B cell (primary cell): ENCODE results near the gene HPD. TPM values are rescaled to one million over a fixed set of nuclear protein-coding genes. Genes with fewer than 3 reads are reported as not detected.
A peak's percentile ranks its signal among the peaks of the same experiment; 100 is the strongest.

Experiments
- ATAC-seq: fragments of 200-7000 bp; cut with Tn5 transposase; one replicate; pipeline ENCODE4 v1.10.0; 2021; ENCODE audit warnings: low read depth, mild to moderate bottlenecking, moderate number of reproducible peaks, moderate library complexity
- CTCF ChIA-PET: fragments of 350-600 bp; sonication (Branson Sonifier 250); formaldehyde crosslinking; loops from one replicate; lab custom pipeline; 2021; ENCODE audit warnings: antibody characterized with exemption, inconsistent platforms; lab: Charles Lee
- POLR2A ChIA-PET: fragments of 350-600 bp; sonication (Branson Sonifier 250); formaldehyde crosslinking; loops from one replicate; lab custom pipeline; 2021; ENCODE audit warnings: antibody characterized with exemption; lab: Charles Lee
- DNase-seq: peaks from one replicate; pipeline ENCODE4 v3.0.0; 2013
- H2AFZ ChIP-seq: 2 replicates; pipeline ENCODE4 v1.6.1; 2012; ENCODE audit warnings: mild to moderate bottlenecking, low read depth, low read length; ENCODE audit not compliant: insufficient read depth, poor library complexity, severe bottlenecking
- H3K27ac ChIP-seq, 2 donors: 1 replicate in 1 of 2; 2 replicates in 1 of 2; pipeline ENCODE4 v1.5.1; 2012 to 2013; ENCODE audit warnings: low read length in 2 of 2, mild to moderate bottlenecking in 2 of 2, moderate library complexity in 1 of 2
- H3K27me3 ChIP-seq, 4 experiments: fragments of 200-600 bp in 1 of 4; sonication (generic) in 1 of 4; replicated peaks in 1 of 4; 1 replicate in 2 of 4; 2 replicates in 2 of 4; pipeline versions ENCODE4 v1.6.1 to v1.7.0; 2013 to 2016; ENCODE audit warnings: low read length in 3 of 4, mild to moderate bottlenecking in 2 of 4, mixed read lengths in 1 of 4, moderate library complexity in 1 of 4; ENCODE audit not compliant: insufficient read depth in 4 of 4, control insufficient read depth in 3 of 4; ENCODE audit errors: control extremely low read depth in 1 of 4
- H3K36me3 ChIP-seq, 2 experiments: replicated peaks in 1 of 2; 1 replicate in 1 of 2; 2 replicates in 1 of 2; pipeline versions ENCODE4 v1.6.1 to v1.7.1; 2013; ENCODE audit warnings: low read length in 1 of 2; ENCODE audit not compliant: insufficient read depth in 2 of 2, control insufficient read depth in 1 of 2; ENCODE audit errors: control extremely low read depth in 1 of 2, extremely low read depth in 1 of 2
- H3K4me1 ChIP-seq, 2 donors: fragments of 200-600 bp in 1 of 2; sonication (generic) in 1 of 2; 1 replicate in 1 of 2; 2 replicates in 1 of 2; pipeline versions ENCODE4 v1.5.1 to v1.6.1; 2013 to 2017; ENCODE audit warnings: low read length in 2 of 2; ENCODE audit not compliant: control insufficient read depth in 2 of 2, insufficient read depth in 2 of 2
- H3K4me2 ChIP-seq: replicated peaks from 2 replicates; pipeline ENCODE3; 2012; ENCODE audit warnings: mild to moderate bottlenecking, low read depth, low read length; ENCODE audit not compliant: poor library complexity, severe bottlenecking
- H3K4me3 ChIP-seq, 5 experiments: fragments of 200-600 bp in 1 of 5; sonication (generic) in 1 of 5; 1 replicate in 3 of 5; 2 replicates in 2 of 5; pipeline versions ENCODE4 v1.5.1 to v1.7.0; 2011 to 2016; ENCODE audit warnings: low read length in 4 of 5, mild to moderate bottlenecking in 4 of 5, low read depth in 2 of 5, control low read depth in 1 of 5, moderate library complexity in 1 of 5; ENCODE audit not compliant: insufficient read depth in 1 of 5; ENCODE audit errors: control extremely low read depth in 1 of 5, extremely low read depth in 1 of 5
- H3K79me2 ChIP-seq: fragments of 200-600 bp; sonication (generic); one replicate; pipeline ENCODE4 v1.6.0; 2016; ENCODE audit warnings: low read length; ENCODE audit not compliant: control insufficient read depth, insufficient read depth
- H3K9ac ChIP-seq: fragments of 200-600 bp; sonication (generic); 2 replicates; pipeline ENCODE4 v1.6.1; 2017; ENCODE audit warnings: mild to moderate bottlenecking, low read length, moderate library complexity
- H3K9me3 ChIP-seq, 3 donors: one replicate each; pipeline versions ENCODE4 v1.6.1 to v1.7.1; 2013; ENCODE audit warnings: low read length in 2 of 3; ENCODE audit not compliant: control insufficient read depth in 2 of 3, insufficient read depth in 1 of 3; ENCODE audit errors: control extremely low read depth in 1 of 3
- H4K20me1 ChIP-seq: 2 replicates; pipeline ENCODE4 v1.6.0; 2012; ENCODE audit warnings: mild to moderate bottlenecking, low read length; ENCODE audit not compliant: insufficient read depth, control insufficient read depth, poor library complexity, severe bottlenecking
- H3K27ac Mint-ChIP-seq: one replicate; pipeline ENCODE4 v1.8.0; 2021; ENCODE audit warnings: mixed read lengths
- H3K27me3 Mint-ChIP-seq: one replicate; pipeline ENCODE4 v1.8.0; 2021; ENCODE audit warnings: mixed read lengths
- H3K4me1 Mint-ChIP-seq: one replicate; pipeline ENCODE4 v1.8.0; 2021; ENCODE audit warnings: mixed read lengths
- H3K4me3 Mint-ChIP-seq: one replicate; pipeline ENCODE4 v1.8.0; 2021; ENCODE audit warnings: mixed read lengths
- H3K9me3 Mint-ChIP-seq: one replicate; pipeline ENCODE4 v1.8.0; 2022; ENCODE audit warnings: mixed read lengths; ENCODE audit not compliant: insufficient read depth
- EZH2 ChIP-seq: IDR thresholded peaks from 2 replicates; pipeline ENCODE4 v1.6.1; 2012; ENCODE audit warnings: borderline replicate concordance, low read depth, mild to moderate bottlenecking, moderate library complexity, low read length; ENCODE audit not compliant: insufficient read depth, poor library complexity, severe bottlenecking
- WGBS: methylation state at CpG from one replicate; pipeline ENCODE4 v1.1.5; 2013; ENCODE audit warnings: missing lambda C conversion rate; ENCODE audit not compliant: insufficient coverage; 5-methylcytosine and 5-hydroxymethylcytosine counted together
- intact Hi-C: fragments of 100-400 bp; cut with micrococcal nuclease; formaldehyde crosslinking; loops from one replicate; pipeline ENCODE4 v1.10.0; 2022
- polyA plus RNA-seq: library from polyadenylated mRNA; depleted of rRNA; stranded (reverse); fragments of >200 nt; gene quantifications from 2 replicates; pipeline ENCODE4 v1.2.3, GENCODE V29; 2012
- total RNA-seq, 2 donors: library from RNA; stranded (reverse); fragments of 120-200 nt in 1 of 2; gene quantifications; 1 replicate in 1 of 2; 2 replicates in 1 of 2; pipeline versions ENCODE4 v1.2.3 to v1.2.4, GENCODE V29; 2013 to 2022
- TF ChIP-seq, protein P1 (sequence below): fragments of 200-600 bp; IDR thresholded peaks from one replicate; pipeline ENCODE4 v1.8.0; 2022; ENCODE audit warnings: antibody characterized with exemption, mild to moderate bottlenecking

Gene HPD
- total and polyA plus RNA-seq, 2 donors (not counting 1 experiment from before 2014, with no cell fraction given): not detected

DNA sequence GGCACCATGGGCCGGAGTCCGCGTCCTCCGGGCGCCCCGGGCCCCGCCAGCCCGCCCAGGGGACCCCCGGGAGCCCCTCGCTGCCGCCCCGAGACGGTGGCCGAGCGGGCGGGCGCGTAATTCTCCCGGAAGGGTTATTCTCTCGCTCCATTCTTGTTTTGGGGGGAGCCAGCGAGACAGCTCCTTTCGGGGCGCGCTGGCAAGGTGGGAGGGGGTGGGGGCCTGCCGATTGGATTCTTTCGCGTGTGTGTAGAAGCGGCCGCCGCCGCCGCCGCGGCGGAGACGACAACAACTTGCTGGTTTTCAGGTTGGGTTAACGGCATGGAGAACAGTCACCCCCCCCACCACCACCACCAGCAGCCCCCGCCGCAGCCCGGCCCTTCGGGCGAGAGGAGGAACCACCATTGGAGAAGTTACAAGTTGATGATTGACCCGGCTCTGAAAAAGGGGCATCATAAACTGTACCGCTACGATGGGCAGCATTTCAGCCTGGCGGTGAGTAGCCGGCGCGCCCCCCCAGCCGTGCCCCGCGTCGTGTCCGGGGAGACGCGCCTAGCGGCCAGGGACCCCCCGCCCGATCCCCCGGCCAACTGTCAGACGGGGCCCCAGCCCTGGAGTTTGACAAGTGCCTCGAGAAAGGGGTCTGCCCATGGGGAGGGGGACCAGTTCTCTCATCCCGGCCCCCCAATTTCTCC lies 54.1 kb downstream of the HPD start:
- Mint-ChIP-seq H3K9me3 (no peaks in the 10 kb centered on the region), H3K4me3 (peak overlapping the region; percentile 97), H3K4me1 (peaks cover 44% of the 10 kb centered on the region), H3K27ac (peak overlapping the region; percentile 99), H3K27me3 (no peaks in the 10 kb centered on the region)
- Histone ChIP-seq H3K4me3 (peak overlapping the region; percentile 28 to 75 (median 65)), H3K9ac (peak overlapping the region; percentile 85), H3K4me1 (peaks cover 28 to 43% of the 10 kb centered on the region in 2 donors), H3K9me3 (no peaks in the 10 kb centered on the region), H3K79me2 (peaks cover 66% of the 10 kb centered on the region), H3K27me3 (no peaks in the 10 kb centered on the region), H3K27ac (peak overlapping the region; percentile 53 to 86), H4K20me1 (peaks cover 27% of the 10 kb centered on the region), H2AFZ (peak overlapping the region; percentile 69), H3K4me2 (peak overlapping the region; percentile 94), H3K36me3 (peaks cover 0 to 34% of the 10 kb centered on the region in 2 experiments)
- ChIA-PET CTCF (interaction anchor here (0.6 to 33.5 kb wide), 4 partner anchors 2 to 1085 kb away, joined by 3 to 1947 read pairs (median 975); partner anchors contain the start of genes RHOF and SETD1B), POLR2A (interaction anchor here (0.6 to 13.7 kb wide), 6 partner anchors 11 to 461 kb away, joined by 4 to 267 read pairs (median 5); partner anchors contain the start of gene RHOF)
- no peak for TF ChIP-seq EZH2
- TF ChIP-seq, protein P1, sequence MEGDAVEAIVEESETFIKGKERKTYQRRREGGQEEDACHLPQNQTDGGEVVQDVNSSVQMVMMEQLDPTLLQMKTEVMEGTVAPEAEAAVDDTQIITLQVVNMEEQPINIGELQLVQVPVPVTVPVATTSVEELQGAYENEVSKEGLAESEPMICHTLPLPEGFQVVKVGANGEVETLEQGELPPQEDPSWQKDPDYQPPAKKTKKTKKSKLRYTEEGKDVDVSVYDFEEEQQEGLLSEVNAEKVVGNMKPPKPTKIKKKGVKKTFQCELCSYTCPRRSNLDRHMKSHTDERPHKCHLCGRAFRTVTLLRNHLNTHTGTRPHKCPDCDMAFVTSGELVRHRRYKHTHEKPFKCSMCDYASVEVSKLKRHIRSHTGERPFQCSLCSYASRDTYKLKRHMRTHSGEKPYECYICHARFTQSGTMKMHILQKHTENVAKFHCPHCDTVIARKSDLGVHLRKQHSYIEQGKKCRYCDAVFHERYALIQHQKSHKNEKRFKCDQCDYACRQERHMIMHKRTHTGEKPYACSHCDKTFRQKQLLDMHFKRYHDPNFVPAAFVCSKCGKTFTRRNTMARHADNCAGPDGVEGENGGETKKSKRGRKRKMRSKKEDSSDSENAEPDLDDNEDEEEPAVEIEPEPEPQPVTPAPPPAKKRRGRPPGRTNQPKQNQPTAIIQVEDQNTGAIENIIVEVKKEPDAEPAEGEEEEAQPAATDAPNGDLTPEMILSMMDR: no peak
- intact Hi-C loops: loop anchor here (5.0 to 10.0 kb wide), 2 partner anchors 278 to 700 kb away; partner anchors contain the start of gene ZCCHC8
- peak; percentile 85 for DNase-seq
- 0% methylated on average over 39 of the region's 63 CpGs for WGBS
- peak; percentile 2 for ATAC-seq
